Activated CD8-positive, alpha-beta memory T cell treated with anti-CD3 and anti-CD28 coated beads, Interleukin-2, amount 50 U/mL, for 48 hours (primary cell): ENCODE measurements around the gene CRIP1.

ENCODE experiments used
- DNase-seq: peaks from one replicate; pipeline ENCODE4 v3.0.0-alpha.2; 2020

Gene CRIP1

GRCh38 chr14:105519946-105520698 lies 33.4 kb downstream of the CRIP1 start:
- DNase-seq: no peak

- DNase-seq: no peak
Observed at GRCh38 chr14:105525326-105525725, 38.6 kb downstream of the CRIP1 start.

GRCh38 chr14:105525861-105526775 lies 39.4 kb downstream of the CRIP1 start, which contains the start of gene TMEM121:
Gene TMEM121, plus strand, starts transcription at chr14:105526583. Its CDS starts 2,252 bp downstream, at chr14:105528835.
- DNase-seq: peak; percentile 75

- no peak for DNase-seq
Observed at GRCh38 chr14:105526776-105527380, 40.2 kb downstream of the CRIP1 start.

- DNase-seq: no peak
Observed at GRCh38 chr14:105527381-105527825, 40.7 kb downstream of the CRIP1 start.

GRCh38 chr14:105527826-105528585 lies 41.3 kb downstream of the CRIP1 start:
- DNase-seq: peak; percentile 91

- peak; percentile 84 for DNase-seq
Observed at GRCh38 chr14:105528586-105529318, 42.1 kb downstream of the CRIP1 start.

- no peak for DNase-seq
Observed at GRCh38 chr14:105529319-105529568, 42.6 kb downstream of the CRIP1 start.

GRCh38 chr14:105529569-105530284 lies 43.0 kb downstream of the CRIP1 start:
- DNase-seq: peak; percentile 73

- DNase-seq: peak; percentile 58
Observed at GRCh38 chr14:105530285-105531087, 43.8 kb downstream of the CRIP1 start.

- DNase-seq: no peak
Observed at GRCh38 chr14:105531088-105531893, 44.6 kb downstream of the CRIP1 start.

- DNase-seq: no peak
Observed at GRCh38 chr14:105531894-105532623, 45.4 kb downstream of the CRIP1 start.

- DNase-seq: peak; percentile 62
Observed at GRCh38 chr14:105532735-105533141, 46.1 kb downstream of the CRIP1 start.

- no peak for DNase-seq
Observed at GRCh38 chr14:105533391-105533790, 46.7 kb downstream of the CRIP1 start.

GRCh38 chr14:105533811-105534498 lies 47.3 kb downstream of the CRIP1 start:
- no peak for DNase-seq

- DNase-seq: no peak
Observed at GRCh38 chr14:105534586-105534985, 47.9 kb downstream of the CRIP1 start.

GRCh38 chr14:105536051-105536450 lies 49.4 kb downstream of the CRIP1 start:
- no peak for DNase-seq
